ENCODE data around the gene ZC3HAV1L. TPM values are rescaled to one million over a fixed set of nuclear protein-coding genes. Genes with fewer than 3 reads are reported as not detected.
A peak's percentile ranks its signal among the peaks of the same experiment; 100 is the strongest.

Gene ZC3HAV1L
- polyA plus RNA-seq, 2 of the 4 experiments (the other 2 are of a cell fraction), result 8.8 to 15.6 TPM

DNA sequence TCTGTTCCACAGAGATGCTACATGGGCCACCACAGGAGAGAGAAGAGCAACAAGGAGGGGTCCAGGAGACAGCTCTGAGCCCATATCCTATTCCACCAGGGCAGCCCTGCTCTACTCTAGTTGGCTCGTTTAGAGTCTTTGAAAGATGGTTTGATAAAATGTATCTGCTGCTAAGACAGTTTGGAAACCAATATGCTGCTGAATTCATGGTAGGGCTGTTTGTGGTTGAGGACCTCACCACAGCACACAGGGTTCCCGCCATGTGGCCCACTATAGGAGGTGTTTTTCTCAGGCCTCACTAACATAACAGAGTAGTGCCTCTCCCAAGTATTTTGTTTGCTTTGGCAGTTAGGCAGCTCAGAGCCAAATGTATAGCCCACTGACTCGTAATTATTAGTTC lies 35.8 kb upstream of the ZC3HAV1L start (continued):
- TF ChIP-seq, protein P1, sequence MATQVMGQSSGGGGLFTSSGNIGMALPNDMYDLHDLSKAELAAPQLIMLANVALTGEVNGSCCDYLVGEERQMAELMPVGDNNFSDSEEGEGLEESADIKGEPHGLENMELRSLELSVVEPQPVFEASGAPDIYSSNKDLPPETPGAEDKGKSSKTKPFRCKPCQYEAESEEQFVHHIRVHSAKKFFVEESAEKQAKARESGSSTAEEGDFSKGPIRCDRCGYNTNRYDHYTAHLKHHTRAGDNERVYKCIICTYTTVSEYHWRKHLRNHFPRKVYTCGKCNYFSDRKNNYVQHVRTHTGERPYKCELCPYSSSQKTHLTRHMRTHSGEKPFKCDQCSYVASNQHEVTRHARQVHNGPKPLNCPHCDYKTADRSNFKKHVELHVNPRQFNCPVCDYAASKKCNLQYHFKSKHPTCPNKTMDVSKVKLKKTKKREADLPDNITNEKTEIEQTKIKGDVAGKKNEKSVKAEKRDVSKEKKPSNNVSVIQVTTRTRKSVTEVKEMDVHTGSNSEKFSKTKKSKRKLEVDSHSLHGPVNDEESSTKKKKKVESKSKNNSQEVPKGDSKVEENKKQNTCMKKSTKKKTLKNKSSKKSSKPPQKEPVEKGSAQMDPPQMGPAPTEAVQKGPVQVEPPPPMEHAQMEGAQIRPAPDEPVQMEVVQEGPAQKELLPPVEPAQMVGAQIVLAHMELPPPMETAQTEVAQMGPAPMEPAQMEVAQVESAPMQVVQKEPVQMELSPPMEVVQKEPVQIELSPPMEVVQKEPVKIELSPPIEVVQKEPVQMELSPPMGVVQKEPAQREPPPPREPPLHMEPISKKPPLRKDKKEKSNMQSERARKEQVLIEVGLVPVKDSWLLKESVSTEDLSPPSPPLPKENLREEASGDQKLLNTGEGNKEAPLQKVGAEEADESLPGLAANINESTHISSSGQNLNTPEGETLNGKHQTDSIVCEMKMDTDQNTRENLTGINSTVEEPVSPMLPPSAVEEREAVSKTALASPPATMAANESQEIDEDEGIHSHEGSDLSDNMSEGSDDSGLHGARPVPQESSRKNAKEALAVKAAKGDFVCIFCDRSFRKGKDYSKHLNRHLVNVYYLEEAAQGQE (IDR thresholded peaks at IDR 0.05), result no peak
- TF ChIP-seq RAD21 (conservative IDR thresholded peaks at IDR 0.05 in 1 of 2, IDR thresholded peaks at IDR 0.05 in 1 of 2), result no peak
- TF ChIP-seq, protein P2, sequence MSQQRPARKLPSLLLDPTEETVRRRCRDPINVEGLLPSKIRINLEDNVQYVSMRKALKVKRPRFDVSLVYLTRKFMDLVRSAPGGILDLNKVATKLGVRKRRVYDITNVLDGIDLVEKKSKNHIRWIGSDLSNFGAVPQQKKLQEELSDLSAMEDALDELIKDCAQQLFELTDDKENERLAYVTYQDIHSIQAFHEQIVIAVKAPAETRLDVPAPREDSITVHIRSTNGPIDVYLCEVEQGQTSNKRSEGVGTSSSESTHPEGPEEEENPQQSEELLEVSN (IDR thresholded peaks at IDR 0.05; ENCODE audit: borderline replicate concordance, low read depth), result no peak
- TF ChIP-seq, protein P3, sequence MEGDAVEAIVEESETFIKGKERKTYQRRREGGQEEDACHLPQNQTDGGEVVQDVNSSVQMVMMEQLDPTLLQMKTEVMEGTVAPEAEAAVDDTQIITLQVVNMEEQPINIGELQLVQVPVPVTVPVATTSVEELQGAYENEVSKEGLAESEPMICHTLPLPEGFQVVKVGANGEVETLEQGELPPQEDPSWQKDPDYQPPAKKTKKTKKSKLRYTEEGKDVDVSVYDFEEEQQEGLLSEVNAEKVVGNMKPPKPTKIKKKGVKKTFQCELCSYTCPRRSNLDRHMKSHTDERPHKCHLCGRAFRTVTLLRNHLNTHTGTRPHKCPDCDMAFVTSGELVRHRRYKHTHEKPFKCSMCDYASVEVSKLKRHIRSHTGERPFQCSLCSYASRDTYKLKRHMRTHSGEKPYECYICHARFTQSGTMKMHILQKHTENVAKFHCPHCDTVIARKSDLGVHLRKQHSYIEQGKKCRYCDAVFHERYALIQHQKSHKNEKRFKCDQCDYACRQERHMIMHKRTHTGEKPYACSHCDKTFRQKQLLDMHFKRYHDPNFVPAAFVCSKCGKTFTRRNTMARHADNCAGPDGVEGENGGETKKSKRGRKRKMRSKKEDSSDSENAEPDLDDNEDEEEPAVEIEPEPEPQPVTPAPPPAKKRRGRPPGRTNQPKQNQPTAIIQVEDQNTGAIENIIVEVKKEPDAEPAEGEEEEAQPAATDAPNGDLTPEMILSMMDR (IDR thresholded peaks at IDR 0.05), result no peak
- TF ChIP-seq ESRRA (IDR thresholded peaks at IDR 0.05; ENCODE audit: borderline replicate concordance, low read length), result no peak

DNA sequence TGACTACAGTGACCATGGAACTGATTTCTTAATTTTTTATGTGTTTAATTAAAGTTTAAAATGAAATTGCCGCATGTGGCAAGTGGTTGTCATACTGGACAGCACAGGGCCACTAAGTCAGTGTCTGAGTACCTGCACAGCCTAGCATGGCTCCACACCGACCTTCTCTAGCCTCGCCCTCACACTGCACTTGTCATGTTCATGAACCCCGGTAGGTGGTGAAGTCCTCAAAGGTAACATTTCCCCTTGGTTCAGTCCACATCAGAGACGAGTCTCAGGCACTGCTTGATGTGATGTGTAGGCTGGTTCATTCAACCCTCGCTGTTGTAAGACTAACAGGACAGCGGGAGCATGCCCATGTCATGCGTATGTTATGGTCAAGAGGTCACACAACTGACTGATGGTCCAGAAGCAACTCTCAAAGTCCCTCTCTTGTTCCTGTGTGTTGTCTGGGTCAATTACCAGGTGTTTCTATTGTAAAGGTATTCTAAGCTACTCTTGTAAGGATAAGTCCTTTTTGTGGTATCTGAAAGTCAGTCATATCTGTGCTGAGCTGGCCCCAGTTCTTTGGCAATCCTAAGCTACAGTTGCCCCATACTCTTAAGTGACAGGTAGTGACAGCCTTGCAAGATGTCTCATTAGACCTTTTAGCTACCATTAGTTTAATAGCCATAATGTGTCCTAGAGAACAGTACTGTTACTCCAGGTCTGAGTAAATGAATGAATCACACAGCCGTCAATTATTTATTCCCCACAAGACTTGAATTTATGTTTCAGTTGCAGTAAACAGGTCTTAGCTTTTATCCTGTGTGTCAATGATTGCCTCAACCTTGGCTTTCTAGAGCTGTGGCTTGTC lies 32.9 kb upstream of the ZC3HAV1L start:
- no peak overlapping the region for H3K4me2 ChIP-seq
- no peak overlapping the region for H3K27ac ChIP-seq
- WGBS (ENCODE audit: missing lambda C conversion rate), result 93% methylated on average over 9 of the region's 9 CpGs
- DNase-seq (ENCODE audit: low read depth in 1 of 2, low spot score in 1 of 2), result no peak
- POLR2A ChIA-PET, result no interaction called here
- TF ChIP-seq NPAS2 (CRISPR knock-in tag; IDR thresholded peaks at IDR 0.05; ENCODE audit: borderline replicate concordance) (no peak), RARB (CRISPR knock-in tag; IDR thresholded peaks at IDR 0.05) (no peak), FOXS1 (CRISPR knock-in tag; IDR thresholded peaks at IDR 0.05) (no peak), EHMT2 (IDR thresholded peaks at IDR 0.05; ENCODE audit: low read depth) (no peak), KDM5A (IDR thresholded peaks at IDR 0.05) (no peak)
- TF ChIP-seq, protein P4, sequence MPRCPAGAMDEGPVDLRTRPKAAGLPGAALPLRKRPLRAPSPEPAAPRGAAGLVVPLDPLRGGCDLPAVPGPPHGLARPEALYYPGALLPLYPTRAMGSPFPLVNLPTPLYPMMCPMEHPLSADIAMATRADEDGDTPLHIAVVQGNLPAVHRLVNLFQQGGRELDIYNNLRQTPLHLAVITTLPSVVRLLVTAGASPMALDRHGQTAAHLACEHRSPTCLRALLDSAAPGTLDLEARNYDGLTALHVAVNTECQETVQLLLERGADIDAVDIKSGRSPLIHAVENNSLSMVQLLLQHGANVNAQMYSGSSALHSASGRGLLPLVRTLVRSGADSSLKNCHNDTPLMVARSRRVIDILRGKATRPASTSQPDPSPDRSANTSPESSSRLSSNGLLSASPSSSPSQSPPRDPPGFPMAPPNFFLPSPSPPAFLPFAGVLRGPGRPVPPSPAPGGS (IDR thresholded peaks at IDR 0.05), result no peak
- no peaks in the 10 kb centered on the region for H3K9me3 ChIP-seq
- H3K4me3 ChIP-seq, result no peak overlapping the region
- FAIRE-seq, result no peak
- CTCF ChIA-PET, result interaction anchor here (0.9 to 1.5 kb wide), 4 partner anchors 13 to 52 kb away, joined by 3 read pairs; no protein-coding TSS in a partner anchor
- no peaks in the 10 kb centered on the region for H3K4me1 ChIP-seq
- peak; percentile 19 to 26; a peak in 2 of 6 replicates for ATAC-seq

DNA sequence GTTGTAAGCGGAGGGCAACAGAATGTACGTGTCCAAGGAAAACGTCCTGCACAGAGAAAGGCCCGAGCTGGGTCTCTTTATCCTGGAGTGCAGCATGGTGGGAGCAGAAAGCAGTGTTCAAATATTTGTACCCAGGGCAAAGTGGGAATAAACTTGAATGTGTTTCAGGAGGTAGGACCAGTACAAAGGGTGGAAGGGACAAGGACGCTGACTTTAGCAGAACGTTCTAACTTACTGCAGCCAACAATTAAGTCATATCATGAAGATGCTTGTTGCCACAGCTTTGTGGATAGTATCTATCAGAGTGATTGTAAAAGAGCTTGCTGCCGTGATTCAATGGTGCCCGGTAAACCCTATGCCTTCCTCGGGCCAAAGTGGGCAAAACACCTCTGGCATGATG lies 30.5 kb upstream of the ZC3HAV1L start:
- DNase-seq (ENCODE audit: low read depth in 1 of 2, low spot score in 1 of 2) (no peak), FAIRE-seq (no peak), ATAC-seq (no peak)
- Histone ChIP-seq H3K27ac (no peak overlapping the region), H3K9me3 (no peaks in the 10 kb centered on the region), H3K4me2 (no peak overlapping the region), H3K4me3 (no peak overlapping the region), H3K4me1 (no peaks in the 10 kb centered on the region)
- ChIA-PET POLR2A (no interaction called here), CTCF (interaction anchor here (0.6 to 6.7 kb wide), 4 partner anchors 9 to 274 kb away, joined by 3 to 58 read pairs (median 6); no protein-coding TSS in a partner anchor)
- WGBS (ENCODE audit: missing lambda C conversion rate), result 96% methylated on average over 9 of the region's 9 CpGs
- no peak for TF ChIP-seq ZNF302 (CRISPR knock-in tag; IDR thresholded peaks at IDR 0.05)
- TF ChIP-seq MAFK (IDR thresholded peaks at IDR 0.05; ENCODE audit: partially characterized antibody), result no peak
- TF ChIP-seq MYC (IDR thresholded peaks at IDR 0.05; ENCODE audit: borderline replicate concordance, low read length), result no peak
- no peak for TF ChIP-seq GATA3 (IDR thresholded peaks at IDR 0.05; ENCODE audit: borderline replicate concordance)
- TF ChIP-seq, protein P4 (IDR thresholded peaks at IDR 0.05), result no peak
- TF ChIP-seq MAZ (IDR thresholded peaks at IDR 0.05; ENCODE audit: borderline replicate concordance, low read depth, low read length), result no peak
- TF ChIP-seq CBX2 (IDR thresholded peaks at IDR 0.05; ENCODE audit: borderline replicate concordance, low read depth), result no peak
- TF ChIP-seq, protein P1 (IDR thresholded peaks at IDR 0.05), result no peak
- TF ChIP-seq NPAS2 (CRISPR knock-in tag; IDR thresholded peaks at IDR 0.05; ENCODE audit: borderline replicate concordance), result no peak
- TF ChIP-seq POLR2A (IDR thresholded peaks at IDR 0.05; ENCODE audit: low read length), result no peak
- no peak for TF ChIP-seq RNF2 (IDR thresholded peaks at IDR 0.05; ENCODE audit: borderline replicate concordance, low read depth)
